Mucosa of gallbladder (tissue), 1 donor: ENCODE measurements around the gene RPAP3. TPM values are rescaled to one million over a fixed set of nuclear protein-coding genes. Genes with fewer than 3 reads are reported as not detected.
A peak's percentile ranks its signal among the peaks of the same experiment; 100 is the strongest.
"Not testable (repeated sequence)": the region's sequence is repeated elsewhere in the genome, so short reads cannot be mapped to it uniquely, and the experiment has no call there.

ENCODE experiments used
- DNase-seq: peaks from one replicate; pipeline ENCODE4 v3.0.0-alpha.2; 2020; ENCODE audit warnings: low spot score
- total RNA-seq: library from RNA; stranded (reverse); gene quantifications from one replicate; pipeline ENCODE4 v1.2.1, GENCODE V29; 2021
- donor health status: DM: no; HTN: no; CAD: no.

Gene RPAP3
- total RNA-seq, 1 donor from 2014 or later: 20.2 TPM

- DNase-seq: no peak
These were observed 26.0 kb downstream of the RPAP3 start for GRCh38 chr12:47679785-47680184.

- no peak for DNase-seq
These were observed 33.8 kb downstream of the RPAP3 start for GRCh38 chr12:47672068-47672467.

GRCh38 chr12:47667935-47668334 lies 37.9 kb downstream of the RPAP3 start:
- DNase-seq: not testable (repeated sequence)

- peak; percentile 13 for DNase-seq
These were observed 53.2 kb downstream of the RPAP3 start for GRCh38 chr12:47652521-47653234.

- DNase-seq: peak; percentile 47
These were observed 54.2 kb downstream of the RPAP3 start for GRCh38 chr12:47651368-47652254.

- DNase-seq: no peak
These were observed 55.4 kb downstream of the RPAP3 start for GRCh38 chr12:47650469-47650868.

GRCh38 chr12:47649381-47649780 lies 56.4 kb downstream of the RPAP3 start:
- no peak for DNase-seq

GRCh38 chr12:47648056-47648579 lies 57.7 kb downstream of the RPAP3 start:
- DNase-seq: no peak

GRCh38 chr12:47642310-47642709 lies 63.5 kb downstream of the RPAP3 start:
- not testable (repeated sequence) for DNase-seq

- DNase-seq: no peak
These were observed 68.7 kb downstream of the RPAP3 start for GRCh38 chr12:47636908-47637780.

GRCh38 chr12:47635770-47636169 lies 70.1 kb downstream of the RPAP3 start:
- DNase-seq: not testable (repeated sequence)

GRCh38 chr12:47634127-47634526 lies 71.7 kb downstream of the RPAP3 start:
- DNase-seq: no peak

GRCh38 chr12:47621960-47622359 lies 83.9 kb downstream of the RPAP3 start:
- DNase-seq: no peak

GRCh38 chr12:47617476-47617875 lies 88.4 kb downstream of the RPAP3 start:
- no peak for DNase-seq

- no peak for DNase-seq
These were observed 89.4 kb downstream of the RPAP3 start for GRCh38 chr12:47616440-47616839.

GRCh38 chr12:47615711-47616110 lies 90.1 kb downstream of the RPAP3 start:
- DNase-seq: no peak

- no peak for DNase-seq
These were observed 91.3 kb downstream of the RPAP3 start for GRCh38 chr12:47614521-47614920.

GRCh38 chr12:47612953-47613352 lies 92.9 kb downstream of the RPAP3 start:
- no peak for DNase-seq

GRCh38 chr12:47611906-47612305 lies 93.9 kb downstream of the RPAP3 start:
- no peak for DNase-seq
